ENCODE results near the gene OTOG. TPM values are rescaled to one million over a fixed set of nuclear protein-coding genes. Genes with fewer than 3 reads are reported as not detected.
A peak's percentile ranks its signal among the peaks of the same experiment; 100 is the strongest.

The OTOG gene
- total RNA-seq, 2 experiments from 2014 or later: not detected

- H3K4me3 ChIP-seq (ENCODE audit: low read length): no peak overlapping the region
- no peak overlapping the region for H3K27ac Mint-ChIP-seq
- no peaks in the 10 kb centered on the region for H3K4me1 ChIP-seq (ENCODE audit: insufficient read depth, low read length)
- H3K27me3 Mint-ChIP-seq: peaks cover 6% of the 10 kb centered on the region
- H3K9me3 Mint-ChIP-seq: peaks cover 4% of the 10 kb centered on the region
- no peaks in the 10 kb centered on the region for H3K4me1 Mint-ChIP-seq (ENCODE audit: low read depth)
- ATAC-seq (ENCODE audit: poor library complexity) (no peak), DNase-seq (peak in 1 of 14 experiments; percentile 2)
- H3K36me3 Mint-ChIP-seq (ENCODE audit: low read depth): no peaks in the 10 kb centered on the region
- H3K4me3 Mint-ChIP-seq: no peak overlapping the region
- H3K27ac ChIP-seq (ENCODE audit: low read depth in 1 of 2, low read length in 2 of 2): no peak overlapping the region
- intact Hi-C loops (cut with DNase I, micrococcal nuclease): loop anchor here in 1 of 2 experiments (2.0 kb wide), 1 partner anchor 381 kb away; no protein-coding TSS in a partner anchor
- peaks cover 0 to 4% of the 10 kb centered on the region in 2 experiments for H3K27me3 ChIP-seq (ENCODE audit: control insufficient read depth in 1 of 2, insufficient read depth in 2 of 2, low read length in 2 of 2)
- CTCF ChIA-PET: no interaction called here
- POLR2A ChIA-PET: no interaction called here
- TF ChIP-seq CTCF (IDR thresholded peaks at IDR 0.05): no peak
- no peaks in the 10 kb centered on the region for H3K36me3 ChIP-seq (ENCODE audit: insufficient read depth, low read length)
- H3K9me3 ChIP-seq (ENCODE audit: control insufficient read depth in 1 of 2, insufficient read depth in 1 of 2, low read length in 2 of 2): peaks cover 0 to 9% of the 10 kb centered on the region in 2 experiments
These were observed 50.7 kb downstream of the OTOG start for GRCh38 chr11:17597770-17598169.

- peak; percentile 56 for ATAC-seq (ENCODE audit: poor library complexity)
These were observed 51.8 kb downstream of the OTOG start for GRCh38 chr11:17598700-17599459.

GRCh38 chr11:17599460-17599925 is 52.4 kb downstream of the OTOG start:
- H3K4me3 Mint-ChIP-seq: no peak overlapping the region
- no peaks in the 10 kb centered on the region for H3K36me3 ChIP-seq (ENCODE audit: insufficient read depth, low read length)
- ATAC-seq (ENCODE audit: poor library complexity): no peak
- H3K36me3 Mint-ChIP-seq (ENCODE audit: low read depth): no peaks in the 10 kb centered on the region
- no peaks in the 10 kb centered on the region for H3K4me1 Mint-ChIP-seq (ENCODE audit: low read depth)
- no peaks in the 10 kb centered on the region for H3K9me3 ChIP-seq (ENCODE audit: control insufficient read depth in 1 of 2, insufficient read depth in 1 of 2, low read length in 2 of 2)
- H3K27ac ChIP-seq (ENCODE audit: low read depth in 1 of 2, low read length in 2 of 2): no peak overlapping the region
- ChIA-PET CTCF (no interaction called here), POLR2A (no interaction called here)
- no peak for TF ChIP-seq CTCF (IDR thresholded peaks at IDR 0.05)
- intact Hi-C loops (cut with DNase I, micrococcal nuclease): loop anchor here in 1 of 2 experiments (2.0 kb wide), 1 partner anchor 379 kb away; no protein-coding TSS in a partner anchor
- H3K27me3 ChIP-seq (ENCODE audit: control insufficient read depth in 1 of 2, insufficient read depth in 2 of 2, low read length in 2 of 2): peaks cover 0 to 4% of the 10 kb centered on the region in 2 experiments
- no peak overlapping the region for H3K4me3 ChIP-seq (ENCODE audit: low read length)
- DNase-seq: peak in 1 of 14 experiments; percentile 25
- no peaks in the 10 kb centered on the region for H3K4me1 ChIP-seq (ENCODE audit: insufficient read depth, low read length)
- peaks cover 4% of the 10 kb centered on the region for H3K9me3 Mint-ChIP-seq
- H3K27me3 Mint-ChIP-seq: peaks cover 1% of the 10 kb centered on the region
- H3K27ac Mint-ChIP-seq: no peak overlapping the region

More at GRCh38 chr11:17598700-17599459, 51.8 kb downstream of the OTOG start:
- Histone ChIP-seq H3K4me1 (ENCODE audit: insufficient read depth, low read length) (no peaks in the 10 kb centered on the region), H3K9me3 (ENCODE audit: control insufficient read depth in 1 of 2, insufficient read depth in 1 of 2, low read length in 2 of 2) (peaks cover 0 to 2% of the 10 kb centered on the region in 2 experiments), H3K27me3 (ENCODE audit: control insufficient read depth in 1 of 2, insufficient read depth in 2 of 2, low read length in 2 of 2) (peaks cover 0 to 4% of the 10 kb centered on the region in 2 experiments), H3K27ac (ENCODE audit: low read depth in 1 of 2, low read length in 2 of 2) (no peak overlapping the region), H3K36me3 (ENCODE audit: insufficient read depth, low read length) (no peaks in the 10 kb centered on the region), H3K4me3 (ENCODE audit: low read length) (no peak overlapping the region)
- Mint-ChIP-seq H3K4me3 (no peak overlapping the region), H3K36me3 (ENCODE audit: low read depth) (no peaks in the 10 kb centered on the region), H3K4me1 (ENCODE audit: low read depth) (no peaks in the 10 kb centered on the region), H3K27ac (no peak overlapping the region), H3K9me3 (peaks cover 4% of the 10 kb centered on the region), H3K27me3 (peaks cover 6% of the 10 kb centered on the region)
- CTCF ChIA-PET: no interaction called here
- POLR2A ChIA-PET: no interaction called here
- intact Hi-C loops (cut with DNase I, micrococcal nuclease): loop anchor here in 1 of 2 experiments (2.0 kb wide), 1 partner anchor 380 kb away; no protein-coding TSS in a partner anchor
- peak; percentile 27 to 72 (median 56) for DNase-seq
- peak; percentile 89 for TF ChIP-seq CTCF (IDR thresholded peaks at IDR 0.05)
